Hematopoietic multipotent progenitor cell (in vitro differentiated cells): Measurements from ENCODE around the gene ITGA8. TPM values are rescaled to one million over a fixed set of nuclear protein-coding genes. Genes with fewer than 3 reads are reported as not detected.
"Not testable (repeated sequence)": the region's sequence is repeated elsewhere in the genome, so short reads cannot be mapped to it uniquely, and the experiment has no call there.

Experiments used
- DNase-seq, 3 donors: peaks; one replicate each; pipeline ENCODE4 v3.0.0-alpha.2; 2011 to 2015; ENCODE audit warnings: low read depth in 2 of 3, low spot score in 2 of 3
- total RNA-seq: library from RNA; depleted of rRNA; stranded (reverse); fragments of >200 nt; gene quantifications from one replicate; pipeline ENCODE4 v1.2.3, GENCODE V29; 2012

ITGA8 gene
- total RNA-seq, 1 donor, result not detected

- DNase-seq, result no peak
Observed at GRCh38 chr10:15516256-15517085, 203.3 kb downstream of the ITGA8 start.

GRCh38 chr10:15515202-15515601 lies 204.5 kb downstream of the ITGA8 start:
- DNase-seq, result no peak

- DNase-seq, result no peak
Observed at GRCh38 chr10:15510963-15511362, 208.8 kb downstream of the ITGA8 start.

- DNase-seq, result no peak
Observed at GRCh38 chr10:15505329-15505728, 214.4 kb downstream of the ITGA8 start.

GRCh38 chr10:15504101-15504840 lies 215.5 kb downstream of the ITGA8 start:
- DNase-seq, result no peak

GRCh38 chr10:15494850-15495506 lies 224.7 kb downstream of the ITGA8 start:
- no peak for DNase-seq

GRCh38 chr10:15491856-15492642 lies 227.7 kb downstream of the ITGA8 start:
- DNase-seq, result no peak

GRCh38 chr10:15489431-15489830 lies 230.3 kb downstream of the ITGA8 start:
- DNase-seq, result no peak

- no peak for DNase-seq
Observed at GRCh38 chr10:15487376-15487775, 232.3 kb downstream of the ITGA8 start.

GRCh38 chr10:15486404-15486803 lies 233.3 kb downstream of the ITGA8 start:
- no peak for DNase-seq

- DNase-seq, result no peak
Observed at GRCh38 chr10:15485684-15486316, 233.9 kb downstream of the ITGA8 start.

- no peak for DNase-seq
Observed at GRCh38 chr10:15485027-15485426, 234.7 kb downstream of the ITGA8 start.

GRCh38 chr10:15484128-15484527 lies 235.6 kb downstream of the ITGA8 start:
- DNase-seq, result no peak

- no peak for DNase-seq
Observed at GRCh38 chr10:15483215-15484075, 236.3 kb downstream of the ITGA8 start.

GRCh38 chr10:15482156-15482555 lies 237.6 kb downstream of the ITGA8 start:
- no peak for DNase-seq

GRCh38 chr10:15478950-15479349 lies 240.8 kb downstream of the ITGA8 start:
- DNase-seq, result no peak

- DNase-seq, result no peak
Observed at GRCh38 chr10:15478429-15478828, 241.3 kb downstream of the ITGA8 start.

GRCh38 chr10:15476337-15476736 lies 243.4 kb downstream of the ITGA8 start:
- no peak for DNase-seq

GRCh38 chr10:15475439-15475838 lies 244.3 kb downstream of the ITGA8 start:
- DNase-seq, result not testable (repeated sequence)
